Panc1 (cell line): ENCODE data around the gene EEF1AKMT2. TPM values are rescaled to one million over a fixed set of nuclear protein-coding genes. Genes with fewer than 3 reads are reported as not detected.
"Not testable (repeated sequence)": the region's sequence is repeated elsewhere in the genome, so short reads cannot be mapped to it uniquely, and the experiment has no call there.

Experiments
- ATAC-seq: fragments of 200-7000 bp; cut with Tn5 transposase; 2 replicates; pipeline ENCODE4 v1.9.1; 2020; ENCODE audit warnings: mild to moderate bottlenecking, moderate library complexity
- BruUV-seq: library from RNA; stranded (reverse); fragments of 400-500 nt; replicated peaks from 2 replicates; lab custom pipeline; 2021; lab: Mats Ljungman, UMichigan
- CTCF ChIA-PET: fragments of 300-600 bp; sonication (Branson Sonifier 250); formaldehyde crosslinking; loops from one replicate; lab custom pipeline; 2022; ENCODE audit warnings: antibody characterized with exemption; lab: Charles Lee
- POLR2A ChIA-PET: fragments of 300-600 bp; sonication (Branson Sonifier 250); formaldehyde crosslinking; loops from one replicate; lab custom pipeline; 2022; ENCODE audit warnings: antibody characterized with exemption; lab: Charles Lee
- DNase-seq: peaks from one replicate; pipeline ENCODE4 v3.0.0-alpha.2; 2010; ENCODE audit warnings: low read depth, low spot score
- H3K27ac ChIP-seq: 2 replicates; pipeline ENCODE4 v1.5.1; 2011; ENCODE audit warnings: mild to moderate bottlenecking, low read length, inconsistent platforms
- H3K27me3 ChIP-seq: fragments of 200-500 bp; sonication (Bioruptor generic); 2 replicates; pipeline ENCODE4 v1.6.0; 2014; ENCODE audit warnings: low read length, inconsistent platforms; ENCODE audit not compliant: control insufficient read depth, insufficient read depth
- H3K36me3 ChIP-seq: fragments of 200-500 bp; sonication (Bioruptor generic); 2 replicates; pipeline ENCODE4 v1.5.1; 2014; ENCODE audit warnings: inconsistent platforms, mild to moderate bottlenecking, low read length, moderate library complexity; ENCODE audit not compliant: control insufficient read depth, insufficient read depth
- H3K4me1 ChIP-seq: 2 replicates; pipeline ENCODE4 v1.5.1; 2011; ENCODE audit warnings: inconsistent platforms, mild to moderate bottlenecking, low read length, moderate library complexity; ENCODE audit not compliant: control insufficient read depth, insufficient read depth
- H3K4me3 ChIP-seq, 2 experiments: 2 replicates each; pipeline ENCODE4 v1.5.1; 2011 to 2012; ENCODE audit warnings: low read depth in 2 of 2, low read length in 2 of 2, mild to moderate bottlenecking in 2 of 2, inconsistent platforms in 1 of 2, moderate library complexity in 1 of 2
- H3K9me3 ChIP-seq: fragments of 200-500 bp; sonication (Bioruptor generic); 2 replicates; pipeline ENCODE4 v1.5.1; 2014; ENCODE audit warnings: low read depth, mild to moderate bottlenecking, inconsistent platforms, low read length, moderate library complexity; ENCODE audit not compliant: control insufficient read depth, insufficient read depth
- CTCF ChIP-seq: fragments of 450-650 bp; IDR thresholded peaks from 2 replicates; pipeline ENCODE4 v1.5.1; 2017; ENCODE audit warnings: mild to moderate bottlenecking
- POLR2AphosphoS5 ChIP-seq: IDR thresholded peaks from 2 replicates; pipeline ENCODE4 v1.6.1; 2012; ENCODE audit warnings: mild to moderate bottlenecking, low read depth, low read length, moderate library complexity
- REST ChIP-seq, 2 experiments: IDR thresholded peaks; 2 replicates each; pipeline ENCODE4 v1.6.1; 2011 to 2012; ENCODE audit warnings: low read depth in 2 of 2, control low read depth in 1 of 2, low read length in 1 of 2, mild to moderate bottlenecking in 1 of 2, moderate library complexity in 1 of 2; ENCODE audit not compliant: insufficient read depth in 1 of 2
- SIN3A ChIP-seq: IDR thresholded peaks from 2 replicates; pipeline ENCODE4 v1.6.1; 2012; ENCODE audit warnings: low read depth, mild to moderate bottlenecking, low read length, moderate library complexity, borderline replicate concordance; ENCODE audit not compliant: insufficient read depth
- TCF7L2 ChIP-seq: IDR thresholded peaks from 2 replicates; pipeline ENCODE4 v1.6.1; 2011; ENCODE audit warnings: mild to moderate bottlenecking, low read depth, low read length, inconsistent platforms
- in situ Hi-C: cut with HindIII; loops from 2 replicates; pipeline ENCODE4 v1.10.0; 2016; ENCODE audit warnings: low sequenced_read_pairs, low pct_unique_long_range_greater_than_20kb
- intact Hi-C: fragments of 100-400 bp; cut with micrococcal nuclease; formaldehyde crosslinking; loops from one replicate; pipeline ENCODE4 v1.10.0; 2022; ENCODE audit not compliant: unreplicated experiment
- total RNA-seq: library from RNA; stranded (reverse); gene quantifications from one replicate; pipeline ENCODE4 v1.2.1, GENCODE V29; 2021; ENCODE audit not compliant: unreplicated experiment

EEF1AKMT2 gene
- total RNA-seq, 1 experiment from 2014 or later, result 39.2 TPM

- Histone ChIP-seq H3K9me3 (no peaks in the 10 kb centered on the region), H3K4me1 (peaks cover 5% of the 10 kb centered on the region; the same call in 1 of the 2 replicates), H3K27ac (no peak overlapping the region), H3K36me3 (peaks cover 3% of the 10 kb centered on the region; the same call in 1 of the 2 replicates), H3K4me3 (no peak overlapping the region), H3K27me3 (no peaks in the 10 kb centered on the region)
- ATAC-seq (no peak), DNase-seq (no peak)
- TF ChIP-seq CTCF (no peak), REST (IDR thresholded peaks at IDR 0.05; ENCODE audit: insufficient read depth in 1 of 2, low read depth in 2 of 2, low read length in 1 of 2) (no peak), TCF7L2 (no peak), SIN3A (no peak), POLR2AphosphoS5 (no peak)
- intact Hi-C loops (no loop called here), in situ Hi-C loops (no loop called here)
- ChIA-PET POLR2A (no interaction called here), CTCF (no interaction called here)
- no TSS peak for BruUV-seq
These were observed 6.7 kb upstream of the EEF1AKMT2 start for GRCh38 chr10:124798364-124798763.

- peaks cover 7% of the 10 kb centered on the region; the same call in 1 of the 2 replicates for H3K4me1 ChIP-seq
- no TSS peak for BruUV-seq
- peak overlapping the region; percentile 80 to 100 for H3K4me3 ChIP-seq
- peak overlapping the region; percentile 94; the same call in 1 of the 2 replicates for H3K27ac ChIP-seq
- H3K27me3 ChIP-seq, result no peaks in the 10 kb centered on the region
- POLR2A ChIA-PET, result no interaction called here
- ATAC-seq, result no peak
- intact Hi-C loops, result no loop called here
- no peaks in the 10 kb centered on the region for H3K9me3 ChIP-seq
- peaks cover 10% of the 10 kb centered on the region for H3K36me3 ChIP-seq
- CTCF ChIA-PET, result no interaction called here
- in situ Hi-C loops, result no loop called here
- no peak for DNase-seq
- TF ChIP-seq REST (IDR thresholded peaks at IDR 0.05; ENCODE audit: insufficient read depth in 1 of 2, low read depth in 2 of 2, low read length in 1 of 2) (no peak), SIN3A (no peak), POLR2AphosphoS5 (no peak), TCF7L2 (no peak), CTCF (no peak)
These were observed 1.3 kb upstream of the EEF1AKMT2 start for GRCh38 chr10:124792998-124793352.

GRCh38 chr10:124782900-124783299 lies 8.8 kb downstream of the EEF1AKMT2 start:
- H3K27ac ChIP-seq, H3K9me3 ChIP-seq, H3K27me3 ChIP-seq, intact Hi-C loops, BruUV-seq, DNase-seq, ATAC-seq, H3K4me1 ChIP-seq, H3K4me3 ChIP-seq, in situ Hi-C loops, POLR2A ChIA-PET: not testable (repeated sequence)
- CTCF ChIA-PET, result interaction anchor here (0.7 kb wide), 1 partner anchor 19 kb away, joined by 3 read pairs; no protein-coding TSS in a partner anchor
- H3K36me3 ChIP-seq, result peaks cover 15% of the 10 kb centered on the region; the same call in 1 of the 2 replicates
